ENCODE data around the gene DEFB131A. TPM values are rescaled to one million over a fixed set of nuclear protein-coding genes. Genes with fewer than 3 reads are reported as not detected.
"Not testable (repeated sequence)": the region's sequence is repeated elsewhere in the genome, so short reads cannot be mapped to it uniquely, and the experiment has no call there.

The DEFB131A gene
- total RNA-seq, 1 experiment from 2014 or later = not detected

- intact Hi-C loops (cut with micrococcal nuclease; ENCODE audit: unreplicated experiment); CTCF ChIA-PET: not testable (repeated sequence)
These were observed 46.3 kb downstream of the DEFB131A start for GRCh38 chr4:9490496-9490895.

GRCh38 chr4:9490986-9491385, 46.8 kb downstream of the DEFB131A start:
- H3K27me3 ChIP-seq (replicated peaks; ENCODE audit: control insufficient read depth, insufficient read depth, low read length); H3K9me3 ChIP-seq; DNase-seq; POLR2A ChIA-PET; H3K4me3 Mint-ChIP-seq (ENCODE audit: unreplicated experiment); H3K36me3 Mint-ChIP-seq (ENCODE audit: insufficient read depth, unreplicated experiment); H3K27me3 Mint-ChIP-seq (ENCODE audit: insufficient read depth, unreplicated experiment); BruUV-seq (replicated peaks); H3K9me3 Mint-ChIP-seq (ENCODE audit: unreplicated experiment); H3K4me3 ChIP-seq (ENCODE audit: low read depth, low read length); H3K4me1 ChIP-seq; H3K4me1 Mint-ChIP-seq (ENCODE audit: low read depth, unreplicated experiment); intact Hi-C loops (cut with micrococcal nuclease; ENCODE audit: unreplicated experiment); H3K36me3 ChIP-seq (ENCODE audit: control insufficient read depth, insufficient read depth, low read length); H3K27ac Mint-ChIP-seq (ENCODE audit: unreplicated experiment); CTCF ChIA-PET: not testable (repeated sequence)

More at GRCh38 chr4:9490496-9490895, 46.3 kb downstream of the DEFB131A start:
- H3K36me3 ChIP-seq (ENCODE audit: control insufficient read depth, insufficient read depth, low read length); DNase-seq; H3K27ac Mint-ChIP-seq (ENCODE audit: unreplicated experiment); H3K27me3 Mint-ChIP-seq (ENCODE audit: insufficient read depth, unreplicated experiment); H3K9me3 Mint-ChIP-seq (ENCODE audit: unreplicated experiment); H3K4me3 Mint-ChIP-seq (ENCODE audit: unreplicated experiment); H3K27me3 ChIP-seq (replicated peaks; ENCODE audit: control insufficient read depth, insufficient read depth, low read length); POLR2A ChIA-PET; H3K4me1 ChIP-seq; H3K9me3 ChIP-seq; BruUV-seq (replicated peaks); H3K36me3 Mint-ChIP-seq (ENCODE audit: insufficient read depth, unreplicated experiment); H3K4me1 Mint-ChIP-seq (ENCODE audit: low read depth, unreplicated experiment); H3K4me3 ChIP-seq (ENCODE audit: low read depth, low read length): not testable (repeated sequence)

GRCh38 chr4:9493589-9493988, 49.4 kb downstream of the DEFB131A start:
- H3K4me3 Mint-ChIP-seq (ENCODE audit: unreplicated experiment); H3K27ac Mint-ChIP-seq (ENCODE audit: unreplicated experiment); BruUV-seq (replicated peaks); H3K27me3 Mint-ChIP-seq (ENCODE audit: insufficient read depth, unreplicated experiment); H3K36me3 ChIP-seq (ENCODE audit: control insufficient read depth, insufficient read depth, low read length); H3K9me3 Mint-ChIP-seq (ENCODE audit: unreplicated experiment); H3K4me3 ChIP-seq (ENCODE audit: low read depth, low read length); intact Hi-C loops (cut with micrococcal nuclease; ENCODE audit: unreplicated experiment); H3K4me1 Mint-ChIP-seq (ENCODE audit: low read depth, unreplicated experiment); POLR2A ChIA-PET; H3K9me3 ChIP-seq; DNase-seq; H3K27me3 ChIP-seq (replicated peaks; ENCODE audit: control insufficient read depth, insufficient read depth, low read length); H3K36me3 Mint-ChIP-seq (ENCODE audit: insufficient read depth, unreplicated experiment); H3K4me1 ChIP-seq: not testable (repeated sequence)
- CTCF ChIA-PET = interaction anchor here (1.0 kb wide), 1 partner anchor 38 kb away, joined by 4 read pairs; no protein-coding TSS in a partner anchor

GRCh38 chr4:9494256-9495035, 50.2 kb downstream of the DEFB131A start:
- H3K36me3 Mint-ChIP-seq (ENCODE audit: insufficient read depth, unreplicated experiment); H3K4me1 ChIP-seq; H3K9me3 Mint-ChIP-seq (ENCODE audit: unreplicated experiment); H3K27ac Mint-ChIP-seq (ENCODE audit: unreplicated experiment); H3K4me3 Mint-ChIP-seq (ENCODE audit: unreplicated experiment); H3K36me3 ChIP-seq (ENCODE audit: control insufficient read depth, insufficient read depth, low read length); BruUV-seq (replicated peaks); H3K4me3 ChIP-seq (ENCODE audit: low read depth, low read length); H3K27me3 Mint-ChIP-seq (ENCODE audit: insufficient read depth, unreplicated experiment); H3K9me3 ChIP-seq; H3K27me3 ChIP-seq (replicated peaks; ENCODE audit: control insufficient read depth, insufficient read depth, low read length); DNase-seq; intact Hi-C loops (cut with micrococcal nuclease; ENCODE audit: unreplicated experiment); POLR2A ChIA-PET; H3K4me1 Mint-ChIP-seq (ENCODE audit: low read depth, unreplicated experiment): not testable (repeated sequence)
- CTCF ChIA-PET = interaction anchor here (1.0 kb wide), 1 partner anchor 38 kb away, joined by 4 read pairs; no protein-coding TSS in a partner anchor

GRCh38 chr4:9495443-9495842, 51.2 kb downstream of the DEFB131A start:
- H3K9me3 ChIP-seq; H3K36me3 Mint-ChIP-seq (ENCODE audit: insufficient read depth, unreplicated experiment); intact Hi-C loops (cut with micrococcal nuclease; ENCODE audit: unreplicated experiment); H3K36me3 ChIP-seq (ENCODE audit: control insufficient read depth, insufficient read depth, low read length); H3K4me3 Mint-ChIP-seq (ENCODE audit: unreplicated experiment); H3K4me1 Mint-ChIP-seq (ENCODE audit: low read depth, unreplicated experiment); H3K4me3 ChIP-seq (ENCODE audit: low read depth, low read length); H3K4me1 ChIP-seq; POLR2A ChIA-PET; BruUV-seq (replicated peaks); H3K27me3 ChIP-seq (replicated peaks; ENCODE audit: control insufficient read depth, insufficient read depth, low read length); H3K27me3 Mint-ChIP-seq (ENCODE audit: insufficient read depth, unreplicated experiment); H3K27ac Mint-ChIP-seq (ENCODE audit: unreplicated experiment); H3K9me3 Mint-ChIP-seq (ENCODE audit: unreplicated experiment): not testable (repeated sequence)
- peak; percentile 52 to 57 for TF ChIP-seq CTCF (IDR thresholded peaks at IDR 0.05; ENCODE audit: insufficient read depth in 1 of 2, low read depth in 1 of 2, low read length in 1 of 2, severe bottlenecking in 1 of 2, unreplicated experiment in 1 of 2)
- CTCF ChIA-PET = interaction anchor here (0.6 to 0.8 kb wide), 2 partner anchors 37 to 104 kb away, joined by 3 to 5 read pairs; no protein-coding TSS in a partner anchor
- DNase-seq = peak; percentile 80 to 85

- CTCF ChIA-PET; H3K4me1 Mint-ChIP-seq (ENCODE audit: low read depth, unreplicated experiment); H3K4me1 ChIP-seq; POLR2A ChIA-PET; H3K36me3 ChIP-seq (ENCODE audit: control insufficient read depth, insufficient read depth, low read length); H3K9me3 ChIP-seq; H3K27me3 Mint-ChIP-seq (ENCODE audit: insufficient read depth, unreplicated experiment); H3K27ac Mint-ChIP-seq (ENCODE audit: unreplicated experiment); H3K9me3 Mint-ChIP-seq (ENCODE audit: unreplicated experiment); DNase-seq; intact Hi-C loops (cut with micrococcal nuclease; ENCODE audit: unreplicated experiment); BruUV-seq (replicated peaks); H3K4me3 ChIP-seq (ENCODE audit: low read depth, low read length); H3K36me3 Mint-ChIP-seq (ENCODE audit: insufficient read depth, unreplicated experiment); H3K27me3 ChIP-seq (replicated peaks; ENCODE audit: control insufficient read depth, insufficient read depth, low read length): not testable (repeated sequence)
- peak overlapping the region; percentile 33 for H3K4me3 Mint-ChIP-seq (ENCODE audit: unreplicated experiment)
These were observed 53.6 kb downstream of the DEFB131A start for GRCh38 chr4:9497575-9498467.

All from Caco-2 (cell line).